HEK293 (cell line): ENCODE results near the gene AP2M1.

ENCODE experiments used
- GLIS2 ChIP-seq: fragments of 450-650 bp; formaldehyde crosslinking; IDR thresholded peaks from 2 replicates; pipeline ENCODE4 v1.5.1; 2016; ENCODE audit warnings: missing biosample characterization, missing genetic modification characterization
- HOXC10 ChIP-seq: sonication (generic); formaldehyde crosslinking; IDR thresholded peaks from 2 replicates; pipeline ENCODE4 v1.8.1; 2023; ENCODE audit warnings: mild to moderate bottlenecking, missing genetic modification reagents
- INSM2 ChIP-seq: fragments of 450-650 bp; formaldehyde crosslinking; IDR thresholded peaks from 2 replicates; pipeline ENCODE4 v1.5.1; 2016; ENCODE audit warnings: missing biosample characterization, missing genetic modification characterization
- PRDM1 ChIP-seq: fragments of 450-650 bp; formaldehyde crosslinking; IDR thresholded peaks from 2 replicates; pipeline ENCODE4; 2016; ENCODE audit warnings: missing biosample characterization, missing genetic modification characterization
- ZBTB44 ChIP-seq: fragments of 450-650 bp; IDR thresholded peaks from 2 replicates; pipeline ENCODE4 v1.5.1; 2018; ENCODE audit warnings: missing biosample characterization, mild to moderate bottlenecking, missing genetic modification characterization
- ZBTB49 ChIP-seq: fragments of 450-650 bp; formaldehyde crosslinking; IDR thresholded peaks from 2 replicates; pipeline ENCODE4 v1.5.1; 2016; ENCODE audit warnings: missing biosample characterization, missing genetic modification characterization, low read depth
- ZFP41 ChIP-seq: fragments of 450-650 bp; formaldehyde crosslinking; IDR thresholded peaks from 2 replicates; pipeline ENCODE4 v1.5.1; 2016; ENCODE audit warnings: missing biosample characterization, missing genetic modification characterization, borderline replicate concordance
- ZNF112 ChIP-seq: fragments of 450-650 bp; formaldehyde crosslinking; IDR thresholded peaks from 2 replicates; pipeline ENCODE4 v1.5.0; 2017; ENCODE audit warnings: missing biosample characterization, missing genetic modification characterization
- ZNF146 ChIP-seq: fragments of 450-650 bp; formaldehyde crosslinking; IDR thresholded peaks from 2 replicates; pipeline ENCODE4 v1.5.1; 2016; ENCODE audit warnings: missing biosample characterization, missing genetic modification characterization
- ZNF174 ChIP-seq: fragments of 450-650 bp; formaldehyde crosslinking; IDR thresholded peaks from 2 replicates; pipeline ENCODE4 v1.5.0; 2017; ENCODE audit warnings: missing biosample characterization, mild to moderate bottlenecking, missing genetic modification characterization
- ZNF274 ChIP-seq, 2 experiments: fragments of 200-500 bp in 1 of 2; fragments of 450-650 bp in 1 of 2; sonication (Bioruptor generic) in 1 of 2; formaldehyde crosslinking in 1 of 2; IDR thresholded peaks; 2 replicates each; pipeline versions ENCODE4 v1.5.1 to v1.6.1; 2014 to 2016; ENCODE audit warnings: borderline replicate concordance in 1 of 2, inconsistent platforms in 1 of 2, low read length in 1 of 2, missing biosample characterization in 1 of 2, missing genetic modification characterization in 1 of 2
- ZNF280C ChIP-seq: fragments of 450-650 bp; formaldehyde crosslinking; IDR thresholded peaks from 2 replicates; pipeline ENCODE4 v1.5.1; 2016; ENCODE audit warnings: missing biosample characterization, missing genetic modification characterization
- ZNF280D ChIP-seq: fragments of 450-650 bp; formaldehyde crosslinking; IDR thresholded peaks from 2 replicates; pipeline ENCODE4 v1.5.1; 2016; ENCODE audit warnings: missing biosample characterization, missing genetic modification characterization
- ZNF324 ChIP-seq: fragments of 450-650 bp; formaldehyde crosslinking; IDR thresholded peaks from 2 replicates; pipeline ENCODE4 v1.5.1; 2016; ENCODE audit warnings: missing biosample characterization, missing genetic modification characterization
- ZNF350 ChIP-seq: fragments of 450-650 bp; formaldehyde crosslinking; IDR thresholded peaks from 2 replicates; pipeline ENCODE4 v1.5.0; 2017; ENCODE audit warnings: missing biosample characterization, mild to moderate bottlenecking, missing genetic modification characterization
- ZNF366 ChIP-seq: fragments of 450-650 bp; formaldehyde crosslinking; conservative IDR thresholded peaks from 2 replicates; pipeline ENCODE4 v1.5.1; 2016; ENCODE audit warnings: missing biosample characterization, missing genetic modification characterization
- ZNF398 ChIP-seq: fragments of 450-650 bp; formaldehyde crosslinking; IDR thresholded peaks from 2 replicates; pipeline ENCODE4 v1.5.1; 2017; ENCODE audit warnings: missing biosample characterization, missing genetic modification characterization
- ZNF404 ChIP-seq: fragments of 450-650 bp; formaldehyde crosslinking; IDR thresholded peaks from 2 replicates; pipeline ENCODE4 v1.5.1; 2017; ENCODE audit warnings: missing biosample characterization, missing genetic modification characterization
- ZNF580 ChIP-seq: fragments of 450-650 bp; formaldehyde crosslinking; IDR thresholded peaks from 2 replicates; pipeline ENCODE4 v1.5.1; 2016; ENCODE audit warnings: missing biosample characterization, missing genetic modification characterization
- ZNF610 ChIP-seq: fragments of 450-650 bp; formaldehyde crosslinking; IDR thresholded peaks from 2 replicates; pipeline ENCODE4 v1.5.1; 2016; ENCODE audit warnings: missing biosample characterization, missing genetic modification characterization, borderline replicate concordance
- ZNF624 ChIP-seq: fragments of 450-650 bp; formaldehyde crosslinking; IDR thresholded peaks from 2 replicates; pipeline ENCODE4 v1.5.1; 2017; ENCODE audit warnings: missing biosample characterization, missing genetic modification characterization
- ZNF626 ChIP-seq: fragments of 450-650 bp; sonication (Bioruptor Pico); formaldehyde crosslinking; IDR thresholded peaks from 2 replicates; pipeline ENCODE4 v1.5.1; 2018; ENCODE audit warnings: missing biosample characterization, missing genetic modification characterization, inconsistent platforms
- ZNF629 ChIP-seq: fragments of 450-650 bp; formaldehyde crosslinking; IDR thresholded peaks from 2 replicates; pipeline ENCODE4 v1.5.1; 2017; ENCODE audit warnings: missing biosample characterization, missing genetic modification characterization
- ZNF76 ChIP-seq: fragments of 450-650 bp; formaldehyde crosslinking; IDR thresholded peaks from 2 replicates; pipeline ENCODE4; 2016; ENCODE audit warnings: low read depth, missing biosample characterization, missing genetic modification characterization, borderline replicate concordance
- ZNF837 ChIP-seq: fragments of 450-650 bp; formaldehyde crosslinking; IDR thresholded peaks from 2 replicates; pipeline ENCODE4 v1.5.1; 2016; ENCODE audit warnings: missing biosample characterization, missing genetic modification characterization
- ZSCAN23 ChIP-seq: fragments of 450-650 bp; formaldehyde crosslinking; IDR thresholded peaks from 2 replicates; pipeline ENCODE4 v1.5.1; 2016; ENCODE audit warnings: missing biosample characterization, missing genetic modification characterization

Gene AP2M1

GRCh38 chr3:184229394-184230080 lies 54.9 kb downstream of the AP2M1 start, which contains the start of gene VWA5B2 (continued):
- TF ChIP-seq ZNF280C (no peak), ZNF174 (no peak), ZNF350 (tag by site-specific recombination) (no peak), ZSCAN23 (tag by site-specific recombination) (no peak), ZBTB44 (tag by site-specific recombination) (no peak), ZNF626 (no peak), ZNF624 (tag by site-specific recombination) (no peak), ZNF404 (tag by site-specific recombination) (no peak), ZNF610 (tag by site-specific recombination) (no peak), ZBTB49 (no peak), ZNF146 (tag by site-specific recombination) (no peak), GLIS2 (tag by site-specific recombination) (peak; percentile 90), ZNF112 (tag by site-specific recombination) (no peak), ZNF366 (tag by site-specific recombination) (no peak), ZNF76 (tag by site-specific recombination) (no peak), ZNF280D (tag by site-specific recombination) (no peak), ZNF580 (tag by site-specific recombination) (no peak), ZNF398 (tag by site-specific recombination) (peak; percentile 44), ZNF837 (tag by site-specific recombination) (no peak), HOXC10 (no peak), INSM2 (tag by site-specific recombination) (no peak), ZFP41 (no peak), ZNF324 (tag by site-specific recombination) (no peak), PRDM1 (no peak), ZNF274 (IDR thresholded peaks at IDR 0.05; ENCODE audit: low read length) (no peak), ZNF274 (tag by site-specific recombination; IDR thresholded peaks at IDR 0.05; ENCODE audit: borderline replicate concordance) (no peak), ZNF629 (tag by site-specific recombination) (no peak)
